BLaER1 (cell line): ENCODE data around the gene AUTS2.

Experiments
- H3K27ac ChIP-seq: shearing (Covaris generic); formaldehyde crosslinking; 2 replicates; pipeline ENCODE4 v1.8.1; 2022
- H3K27me3 ChIP-seq: shearing (Covaris generic); formaldehyde crosslinking; 2 replicates; pipeline ENCODE4 v1.8.1; 2022
- H3K36me3 ChIP-seq: shearing (Covaris generic); formaldehyde crosslinking; 2 replicates; pipeline ENCODE4 v1.8.1; 2022
- H3K4me1 ChIP-seq: shearing (Covaris generic); formaldehyde crosslinking; 2 replicates; pipeline ENCODE4 v1.8.1; 2022
- H3K4me2 ChIP-seq: shearing (Covaris generic); formaldehyde crosslinking; 2 replicates; pipeline ENCODE4 v1.8.1; 2022
- H3K4me3 ChIP-seq: shearing (Covaris generic); formaldehyde crosslinking; 2 replicates; pipeline ENCODE4 v1.8.1; 2022
- H3K9ac ChIP-seq: shearing (Covaris generic); formaldehyde crosslinking; 2 replicates; pipeline ENCODE4 v1.8.1; 2022
- H3K9me3 ChIP-seq: shearing (Covaris generic); formaldehyde crosslinking; 2 replicates; pipeline ENCODE4 v1.8.1; 2022
- H4K20me1 ChIP-seq: shearing (Covaris generic); formaldehyde crosslinking; 2 replicates; pipeline ENCODE4 v1.8.1; 2022
- Cebpa-rat ChIP-seq: shearing (Covaris generic); IDR thresholded peaks from 2 replicates; pipeline ENCODE4 v1.8.1; 2022

AUTS2 gene

DNA sequence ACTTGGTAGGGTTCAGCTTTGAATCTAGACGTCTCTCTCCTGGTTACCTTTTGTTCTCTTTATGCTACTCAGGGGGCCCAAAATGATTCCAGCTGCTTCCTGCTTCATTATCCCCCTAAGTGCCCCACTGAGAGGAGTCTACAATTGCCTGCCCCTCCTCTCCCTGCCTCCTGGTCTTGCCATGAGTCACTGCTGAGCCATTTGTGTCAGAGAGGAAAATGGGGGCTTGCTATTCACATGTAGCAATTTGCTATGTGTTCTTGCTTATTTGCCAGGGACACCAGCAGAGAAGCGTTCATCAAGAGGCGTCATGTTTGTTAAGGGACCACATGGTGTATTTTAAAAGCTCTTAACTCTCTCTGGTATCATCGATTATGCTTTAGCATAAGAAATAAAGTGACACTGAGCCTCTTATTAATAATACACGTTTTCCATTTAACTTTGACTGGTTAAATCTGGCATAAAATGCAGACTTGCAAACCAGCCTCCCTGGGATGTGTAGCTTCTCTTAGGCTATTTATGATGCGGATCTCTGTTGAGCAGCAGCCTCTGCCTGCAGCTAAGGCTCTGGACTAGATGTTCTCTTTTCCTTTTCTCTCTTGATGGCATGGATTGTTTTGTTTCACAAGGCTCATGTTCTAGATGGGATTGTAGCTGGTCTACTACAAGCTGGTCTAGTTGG lies 239.3 kb downstream of the AUTS2 start:
- Histone ChIP-seq H3K4me1 (peaks cover 35% of the 10 kb centered on the region), H3K9me3 (no peaks in the 10 kb centered on the region), H4K20me1 (peaks cover 99% of the 10 kb centered on the region), H3K36me3 (peaks cover 15% of the 10 kb centered on the region; the same call in 1 of the 2 replicates), H3K27ac (no peak overlapping the region), H3K9ac (no peak overlapping the region), H3K4me3 (no peak overlapping the region), H3K4me2 (no peak overlapping the region), H3K27me3 (no peaks in the 10 kb centered on the region)
- TF ChIP-seq Cebpa-rat: no peak

DNA sequence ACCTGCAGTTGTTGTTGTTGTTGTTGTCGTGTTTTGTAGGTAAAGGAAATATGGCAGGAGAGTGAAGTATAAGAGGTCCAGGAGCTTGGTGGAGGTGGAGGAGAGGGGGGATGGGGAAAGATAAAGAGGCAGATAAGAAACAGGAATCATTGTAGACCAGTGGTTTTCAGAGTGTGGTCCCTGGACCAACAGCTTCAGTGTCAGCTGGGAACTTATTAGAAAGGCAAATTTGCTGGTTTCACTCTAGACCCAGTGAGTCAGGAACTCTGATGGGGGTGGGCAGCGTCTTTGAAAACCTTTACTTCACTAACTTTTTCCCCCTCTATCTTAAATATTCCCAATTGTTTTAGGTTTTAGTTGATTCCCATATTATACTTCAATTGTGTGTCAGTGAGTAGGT lies 241.5 kb downstream of the AUTS2 start:
- no peak for TF ChIP-seq Cebpa-rat
- no peak overlapping the region for H3K9ac ChIP-seq
- H3K27me3 ChIP-seq: no peaks in the 10 kb centered on the region
- H3K4me1 ChIP-seq: peaks cover 56% of the 10 kb centered on the region
- H3K27ac ChIP-seq: no peak overlapping the region
- peaks cover 100% of the 10 kb centered on the region for H4K20me1 ChIP-seq
- H3K4me3 ChIP-seq: no peak overlapping the region
- H3K36me3 ChIP-seq: no peaks in the 10 kb centered on the region
- H3K9me3 ChIP-seq: no peaks in the 10 kb centered on the region
- peak overlapping the region; percentile 63 for H3K4me2 ChIP-seq

DNA sequence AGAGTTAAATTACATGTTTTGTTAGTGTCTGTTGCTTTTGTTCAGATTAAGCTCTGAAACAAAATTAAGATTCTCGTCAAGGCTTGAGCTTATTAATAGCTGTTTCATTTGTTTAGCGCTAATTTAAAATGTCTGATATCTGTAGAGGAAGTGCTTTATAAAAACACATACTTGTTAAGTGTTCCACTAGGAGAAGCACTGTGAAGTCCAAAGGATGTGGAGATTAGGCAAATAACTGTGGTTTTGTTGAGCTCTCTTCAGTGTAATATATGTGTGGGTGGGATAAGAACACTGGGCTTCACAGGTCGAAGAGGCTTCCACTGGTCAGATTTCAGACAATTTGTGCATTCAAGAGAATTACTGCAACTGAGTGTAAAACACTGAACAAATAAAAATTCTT lies 242.0 kb downstream of the AUTS2 start:
- TF ChIP-seq Cebpa-rat: no peak
- Histone ChIP-seq H3K9me3 (no peaks in the 10 kb centered on the region), H3K27ac (no peak overlapping the region), H3K4me3 (no peak overlapping the region), H3K4me2 (peak overlapping the region; percentile 63), H3K9ac (no peak overlapping the region), H3K36me3 (no peaks in the 10 kb centered on the region), H3K27me3 (no peaks in the 10 kb centered on the region), H3K4me1 (peaks cover 61% of the 10 kb centered on the region), H4K20me1 (peaks cover 100% of the 10 kb centered on the region)

DNA sequence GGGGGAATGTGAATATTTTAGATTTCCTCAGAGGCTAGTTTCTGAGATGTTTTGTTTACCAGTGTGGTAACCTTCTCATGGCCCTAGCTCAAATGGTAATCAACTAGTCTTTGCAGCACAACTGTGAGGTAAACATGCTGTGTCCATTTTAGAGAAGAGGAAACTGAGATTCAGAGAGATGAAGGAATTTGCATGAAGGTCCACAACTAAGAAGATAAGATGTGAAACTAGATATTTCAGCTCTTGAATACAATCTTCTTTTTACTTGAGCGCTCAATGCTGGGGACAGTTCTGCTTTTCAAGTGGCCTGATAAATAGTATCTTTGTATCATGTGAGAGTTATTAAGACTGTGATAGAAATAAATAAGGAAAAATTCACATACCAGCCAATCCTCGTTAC lies 245.4 kb downstream of the AUTS2 start:
- no peak overlapping the region for H3K27ac ChIP-seq
- no peaks in the 10 kb centered on the region for H3K9me3 ChIP-seq
- peaks cover 77% of the 10 kb centered on the region for H3K4me1 ChIP-seq
- H3K27me3 ChIP-seq: no peaks in the 10 kb centered on the region
- no peak for TF ChIP-seq Cebpa-rat
- H3K9ac ChIP-seq: no peak overlapping the region
- H3K4me3 ChIP-seq: no peak overlapping the region
- H4K20me1 ChIP-seq: peaks cover 100% of the 10 kb centered on the region
- 0 out of 2 replicates have a peak overlapping the region, but pooled peaks have one; percentile 53 for H3K4me2 ChIP-seq
- H3K36me3 ChIP-seq: peaks cover 7% of the 10 kb centered on the region; the same call in 1 of the 2 replicates

DNA sequence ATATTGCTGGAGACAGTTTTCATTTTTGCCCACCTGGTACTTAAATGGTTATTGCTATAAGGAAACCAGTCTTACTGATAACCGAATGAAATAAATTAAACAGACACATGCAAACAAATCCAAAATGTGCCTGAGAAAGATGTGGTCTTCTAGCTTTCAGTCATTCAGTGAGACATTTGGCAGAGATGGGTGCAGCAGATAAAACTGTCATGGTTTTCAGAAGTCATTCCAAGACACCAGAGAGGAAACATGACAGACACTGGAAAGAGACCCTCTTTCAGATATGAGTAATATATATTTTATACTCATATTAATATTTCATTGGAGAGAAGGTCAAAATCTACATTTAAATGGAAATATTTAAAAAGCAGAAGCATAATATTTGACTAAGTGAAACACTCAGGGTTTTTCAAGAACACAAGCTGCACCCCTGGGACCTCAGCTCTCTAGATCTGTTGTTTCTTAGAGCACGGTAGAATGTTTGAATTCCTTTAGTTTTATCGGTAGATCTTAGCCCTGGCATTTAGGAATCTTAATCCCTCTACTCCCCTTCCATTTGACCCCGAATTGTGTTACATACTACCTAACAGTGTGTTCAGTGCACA lies 246.1 kb downstream of the AUTS2 start:
- H3K4me2 ChIP-seq: peak overlapping the region; percentile 53
- H3K27ac ChIP-seq: no peak overlapping the region
- H3K9ac ChIP-seq: no peak overlapping the region
- TF ChIP-seq Cebpa-rat: no peak
- peaks cover 100% of the 10 kb centered on the region for H4K20me1 ChIP-seq
- no peaks in the 10 kb centered on the region for H3K9me3 ChIP-seq
- no peak overlapping the region for H3K4me3 ChIP-seq
- peaks cover 70% of the 10 kb centered on the region for H3K4me1 ChIP-seq
- peaks cover 10% of the 10 kb centered on the region; the same call in 1 of the 2 replicates for H3K36me3 ChIP-seq
- H3K27me3 ChIP-seq: no peaks in the 10 kb centered on the region

GRCh38 chr7:69845721-69846495 lies 247.6 kb downstream of the AUTS2 start:
- TF ChIP-seq Cebpa-rat: no peak
- H3K4me1 ChIP-seq: peaks cover 54% of the 10 kb centered on the region

DNA sequence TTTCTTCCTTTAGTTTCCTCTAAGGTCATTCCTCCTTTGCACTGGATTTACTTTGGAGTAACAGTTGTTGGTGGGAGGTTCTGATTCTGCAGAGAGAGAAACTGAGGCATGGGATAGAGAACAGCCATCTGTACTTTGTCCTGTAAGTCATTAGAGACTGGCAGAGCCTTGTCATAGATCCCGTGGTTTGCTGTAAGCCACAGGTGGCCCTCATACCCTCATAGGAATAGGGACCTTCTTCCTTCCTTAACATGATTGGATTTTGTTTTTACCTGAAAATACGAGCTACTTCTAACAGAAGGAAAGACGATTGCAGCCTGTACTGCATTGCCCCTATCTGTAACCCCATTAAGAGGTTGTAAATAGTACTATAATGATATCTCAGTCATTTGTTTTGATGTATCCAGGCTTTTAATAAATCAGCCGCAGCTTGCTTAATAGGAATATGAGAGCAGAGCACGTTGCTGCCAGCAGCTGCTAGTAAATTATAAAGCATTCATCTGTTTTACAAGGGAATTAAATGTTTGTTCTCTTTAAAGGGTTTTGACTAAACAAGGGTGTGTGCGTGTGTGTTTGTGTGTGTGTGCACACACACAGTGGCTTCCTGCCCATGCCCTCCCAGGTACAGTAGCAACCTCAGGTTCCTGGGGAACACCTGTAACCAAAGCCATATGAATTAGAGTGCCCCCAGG lies 249.8 kb downstream of the AUTS2 start:
- Histone ChIP-seq H3K9me3 (no peaks in the 10 kb centered on the region), H3K27me3 (no peaks in the 10 kb centered on the region), H3K4me3 (no peak overlapping the region), H3K27ac (no peak overlapping the region), H3K4me2 (0 out of 2 replicates have a peak overlapping the region, but pooled peaks have one; percentile 9), H3K4me1 (peaks cover 55% of the 10 kb centered on the region), H3K36me3 (peaks cover 10% of the 10 kb centered on the region; the same call in 1 of the 2 replicates), H4K20me1 (peaks cover 100% of the 10 kb centered on the region), H3K9ac (no peak overlapping the region)
- TF ChIP-seq Cebpa-rat: no peak

More at GRCh38 chr7:69845721-69846495, 247.6 kb downstream of the AUTS2 start:
- peak overlapping the region; percentile 53 for H3K4me2 ChIP-seq
- no peak overlapping the region; the same call in 1 of the 2 replicates for H3K9ac ChIP-seq
- no peak overlapping the region for H3K4me3 ChIP-seq
- H4K20me1 ChIP-seq: peaks cover 100% of the 10 kb centered on the region
- H3K36me3 ChIP-seq: peaks cover 10% of the 10 kb centered on the region; the same call in 1 of the 2 replicates
- H3K27me3 ChIP-seq: no peaks in the 10 kb centered on the region
- H3K9me3 ChIP-seq: no peaks in the 10 kb centered on the region
- H3K27ac ChIP-seq: no peak overlapping the region

- TF ChIP-seq Cebpa-rat: no peak
- Histone ChIP-seq H3K27me3 (no peaks in the 10 kb centered on the region), H3K9me3 (no peaks in the 10 kb centered on the region), H4K20me1 (peaks cover 100% of the 10 kb centered on the region), H3K4me3 (no peak overlapping the region), H3K27ac (no peak overlapping the region), H3K9ac (no peak overlapping the region), H3K4me2 (no peak overlapping the region), H3K4me1 (peaks cover 45% of the 10 kb centered on the region), H3K36me3 (peaks cover 10% of the 10 kb centered on the region; the same call in 1 of the 2 replicates)
Observed at GRCh38 chr7:69849268-69849667, 251.0 kb downstream of the AUTS2 start.

DNA sequence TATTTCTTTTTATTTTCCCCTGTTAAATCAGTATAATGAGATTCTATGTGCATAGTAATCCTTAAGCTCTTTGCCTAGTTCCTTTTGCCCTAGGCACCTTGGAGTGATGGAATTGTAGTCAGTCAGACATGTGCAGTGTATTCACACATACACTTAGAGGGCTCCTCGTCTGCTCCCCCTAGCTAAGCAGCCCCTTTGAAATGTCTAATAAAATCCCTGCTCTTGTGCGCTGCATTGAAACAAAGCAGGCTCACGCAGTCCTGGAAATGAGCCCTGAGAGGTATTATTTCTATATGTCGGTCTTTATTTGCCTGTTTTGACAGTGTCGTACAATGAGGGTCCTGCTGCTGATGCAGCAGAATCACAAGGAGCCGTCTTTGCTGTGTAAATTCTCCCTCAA lies 258.7 kb downstream of the AUTS2 start:
- TF ChIP-seq Cebpa-rat: no peak
- H3K27ac ChIP-seq: no peak overlapping the region
- no peak overlapping the region for H3K4me2 ChIP-seq
- no peak overlapping the region for H3K4me3 ChIP-seq
- no peak overlapping the region for H3K9ac ChIP-seq
- no peaks in the 10 kb centered on the region for H3K9me3 ChIP-seq
- H3K27me3 ChIP-seq: no peaks in the 10 kb centered on the region
- H3K36me3 ChIP-seq: no peaks in the 10 kb centered on the region
- H4K20me1 ChIP-seq: peaks cover 100% of the 10 kb centered on the region
- peaks cover 22% of the 10 kb centered on the region for H3K4me1 ChIP-seq
